HG03460 (cell line): ENCODE measurements around the gene MRGPRG.
"Not testable (repeated sequence)": the region's sequence is repeated elsewhere in the genome, so short reads cannot be mapped to it uniquely, and the experiment has no call there.

ENCODE experiments used
- ATAC-seq: cut with Tn5 transposase; IDR thresholded peaks from one replicate; pipeline ENCODE4 v1.9.1; 2021; ENCODE audit not compliant: unreplicated experiment

The MRGPRG gene

DNA sequence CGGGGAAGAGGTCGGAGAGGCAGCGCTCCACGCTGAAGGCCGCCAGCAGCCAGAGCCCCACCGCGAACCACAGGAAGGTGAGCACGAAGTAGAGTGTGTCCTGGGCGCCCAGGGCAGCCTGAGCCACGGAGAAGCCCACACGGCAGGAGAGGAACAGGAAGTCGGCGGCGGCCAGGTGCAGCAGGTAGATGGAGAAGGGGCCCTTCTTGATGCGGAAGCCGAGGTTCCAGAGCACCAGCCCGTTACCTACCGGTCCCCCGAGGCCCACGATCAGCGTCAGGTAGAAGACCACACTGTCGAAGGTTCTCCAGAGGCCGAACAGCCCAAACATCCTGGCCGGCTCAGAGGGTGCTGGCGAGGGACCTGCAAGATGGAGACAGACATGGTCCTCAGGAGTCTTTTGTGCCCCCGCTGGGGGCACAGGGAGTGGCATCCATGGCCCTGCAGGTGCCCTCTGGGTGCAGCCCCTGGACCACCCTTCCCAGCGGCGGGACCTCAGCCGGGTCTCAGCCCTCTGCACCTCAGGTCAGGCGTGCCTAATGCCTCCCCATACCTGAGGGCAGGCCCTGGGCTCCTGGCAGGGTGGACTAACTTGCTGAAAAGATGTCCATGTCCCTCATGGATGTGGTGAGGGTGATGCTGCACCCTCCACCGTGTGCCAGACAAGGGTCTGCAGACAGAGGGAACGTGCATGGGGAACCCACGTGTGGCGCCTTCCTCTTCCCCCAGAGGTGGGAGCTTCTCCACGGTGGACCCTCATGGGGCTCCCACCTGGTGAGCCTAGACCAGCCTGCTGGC is at the start of gene MRGPRG:
Gene MRGPRG (minus strand): TSS at position 331 of the 798 bp plus-strand sequence. CDS start 0 bp downstream, at position 331.
- no peak for ATAC-seq

DNA sequence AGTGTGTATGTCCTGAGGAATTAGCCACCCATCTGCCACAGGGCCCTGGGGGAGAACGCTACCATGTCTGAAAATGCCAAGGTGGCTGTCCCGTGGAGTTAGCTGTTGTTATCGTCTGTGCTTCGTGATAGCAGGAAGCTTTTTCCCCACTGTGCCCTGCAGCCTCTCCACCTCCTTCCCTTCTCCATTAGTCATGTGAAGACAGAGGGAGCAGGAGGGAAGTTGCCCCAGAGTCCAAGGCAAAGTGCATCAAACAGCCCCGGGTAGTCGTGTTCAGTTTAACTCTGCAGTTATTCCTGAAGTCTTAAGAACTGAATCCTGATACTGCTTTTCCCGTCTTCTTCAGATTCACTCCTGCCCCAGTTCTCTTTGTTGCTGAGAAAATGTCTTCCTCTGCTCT is 43.9 kb upstream of the MRGPRG start:
- ATAC-seq, result not testable (repeated sequence)

GRCh38 chr11:3261831-3262230 is 43.2 kb upstream of the MRGPRG start:
- ATAC-seq, result not testable (repeated sequence)

DNA sequence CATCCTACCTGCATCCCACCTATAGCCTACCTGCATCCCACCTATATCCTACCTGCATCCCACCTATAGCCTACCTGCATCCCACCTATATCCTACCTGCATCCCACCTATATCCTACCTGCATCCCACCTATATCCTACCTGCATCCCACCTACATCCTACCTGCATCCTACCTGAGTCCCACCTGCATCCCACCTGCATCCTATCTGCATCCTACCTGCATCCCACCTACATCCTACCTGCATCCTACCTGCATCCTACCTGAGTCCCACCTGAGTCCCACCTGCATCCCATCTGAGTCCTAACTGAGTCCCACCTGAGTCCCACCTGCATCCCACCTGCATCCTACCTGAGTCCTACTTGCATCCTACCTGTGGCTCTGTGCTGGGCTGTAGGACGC is 38.9 kb upstream of the MRGPRG start:
- not testable (repeated sequence) for ATAC-seq

GRCh38 chr11:3255241-3255640 is 36.6 kb upstream of the MRGPRG start:
- ATAC-seq, result not testable (repeated sequence)

DNA sequence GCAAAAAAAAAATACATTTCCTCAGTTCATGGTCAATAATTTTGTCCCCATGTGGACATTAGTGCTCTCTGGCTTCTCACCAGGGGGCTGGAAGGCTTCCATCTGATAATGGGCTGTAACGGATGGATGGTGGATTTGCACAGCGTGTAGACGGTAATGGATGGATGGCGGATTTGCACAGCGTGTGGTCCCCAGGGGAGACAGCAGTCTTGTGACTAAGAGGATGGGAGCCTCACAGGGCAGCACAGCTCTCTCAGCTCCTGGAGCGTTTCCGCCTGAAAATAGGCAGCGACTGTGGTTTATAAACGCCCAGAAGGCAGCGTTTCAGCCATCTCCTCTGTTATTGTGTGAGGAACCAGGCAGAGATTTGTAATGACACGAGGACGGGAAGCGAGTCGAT is 36.2 kb upstream of the MRGPRG start:
- not testable (repeated sequence) for ATAC-seq

DNA sequence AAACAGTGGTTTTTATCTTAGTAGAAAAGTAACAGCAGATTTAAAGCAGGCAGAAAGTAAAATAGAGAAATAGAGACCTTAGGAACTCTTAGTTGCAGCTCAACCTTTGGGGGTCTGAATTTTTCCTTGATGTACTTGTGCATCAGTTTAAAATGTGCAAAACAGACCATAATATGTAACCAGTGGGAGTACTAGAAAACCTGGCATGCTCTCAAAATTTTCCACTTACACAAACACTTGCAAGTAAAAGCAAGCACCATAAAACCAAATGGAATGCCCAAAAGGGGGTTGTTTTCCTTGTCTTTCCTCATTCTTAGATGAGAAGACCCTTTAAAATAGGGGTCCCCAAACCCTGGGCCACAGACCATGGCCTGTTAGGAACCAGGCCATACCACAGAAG is 26.5 kb upstream of the MRGPRG start:
- no peak for ATAC-seq

DNA sequence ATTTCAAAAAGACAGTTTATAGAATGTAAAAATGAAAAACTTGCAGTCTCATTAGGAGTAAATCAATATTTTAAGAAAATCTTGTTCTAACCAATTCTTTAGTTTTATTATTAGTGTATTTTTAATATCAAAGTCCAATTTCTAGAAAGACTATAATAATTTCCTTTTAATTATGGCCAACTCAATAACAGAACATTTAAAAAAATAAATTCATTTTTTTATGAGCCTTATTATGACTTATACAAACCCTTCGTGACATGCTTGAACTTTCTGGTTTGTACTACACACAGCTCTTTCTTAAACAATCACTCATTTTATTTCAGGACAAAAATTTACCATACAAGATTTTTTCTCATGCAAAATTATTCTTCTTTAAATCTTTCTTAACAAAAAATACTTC is 25.3 kb upstream of the MRGPRG start:
- no peak for ATAC-seq

GRCh38 chr11:3237119-3237518 is 18.5 kb upstream of the MRGPRG start:
- ATAC-seq, result no peak

DNA sequence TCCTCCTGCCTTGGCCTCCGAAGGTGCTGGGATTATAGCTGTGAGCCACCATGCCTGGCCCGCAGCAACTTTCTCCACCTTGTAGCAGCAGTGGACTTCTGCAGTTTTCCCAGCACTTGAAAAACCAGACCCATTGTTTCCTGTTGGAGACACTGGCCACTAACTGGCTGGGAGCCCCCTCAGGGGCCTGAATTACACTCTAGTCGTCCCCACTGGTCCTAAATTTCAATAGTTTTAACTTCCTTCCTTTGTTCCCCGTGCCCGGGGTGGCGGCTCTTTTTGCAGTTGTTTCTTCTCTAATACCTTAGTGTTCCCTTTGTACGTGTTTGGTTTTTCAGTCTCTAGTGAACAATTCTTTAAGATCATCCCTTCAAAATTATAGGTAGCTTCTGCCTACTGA is 16.2 kb upstream of the MRGPRG start:
- no peak for ATAC-seq

GRCh38 chr11:3232956-3233355 is 14.3 kb upstream of the MRGPRG start:
- no peak for ATAC-seq

DNA sequence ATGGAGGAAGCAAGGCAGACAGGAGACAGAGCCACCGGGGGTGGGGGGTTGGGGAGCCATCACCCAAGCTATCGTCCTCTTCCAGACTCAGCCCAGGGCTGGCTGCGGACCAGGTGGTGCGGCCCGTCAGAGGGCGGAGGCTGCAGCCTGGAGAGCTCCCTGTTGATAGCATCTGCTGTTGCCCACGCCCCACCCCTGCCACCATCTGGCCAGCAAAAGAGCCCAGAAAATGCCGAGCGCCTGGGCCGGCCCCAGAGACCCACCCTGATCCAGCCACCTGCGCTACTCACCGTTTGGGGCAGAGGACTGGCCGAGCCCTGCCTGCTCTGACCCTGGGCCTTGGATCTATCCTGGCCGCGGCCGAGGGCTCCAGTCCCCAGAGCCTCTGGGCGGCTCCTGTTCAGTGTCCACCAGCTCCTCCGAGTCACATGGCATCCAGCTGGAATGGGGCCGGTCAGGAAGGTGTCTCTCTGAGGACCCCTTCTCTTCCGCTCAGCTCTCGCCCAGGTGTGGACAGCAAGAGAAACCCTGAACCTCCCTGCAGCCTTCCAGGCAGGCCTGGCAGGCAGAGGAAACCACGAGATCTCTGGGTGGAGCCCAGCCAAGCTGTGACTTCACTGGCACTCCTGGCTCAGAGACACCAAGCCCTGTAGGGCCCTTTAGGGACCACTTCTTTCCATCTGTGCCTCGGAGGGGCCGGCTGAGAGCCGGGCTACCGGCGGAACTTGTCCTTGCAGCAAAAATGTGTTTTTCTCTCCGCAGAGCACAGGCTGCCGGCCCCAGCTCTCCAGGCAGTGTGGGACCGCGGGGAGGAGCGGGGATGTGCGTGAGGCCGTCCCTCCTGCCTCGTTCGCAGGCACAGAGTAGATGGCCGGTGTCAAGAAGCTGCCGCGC is 13.5 kb upstream of the MRGPRG start, which contains the start of gene MRGPRE:
Gene MRGPRE (minus strand): TSS at position 567 of the 894 bp plus-strand sequence. CDS start 3,618 bp downstream, outside the sequence.
- no peak for ATAC-seq

- no peak for ATAC-seq
Measured at GRCh38 chr11:3231550-3231850, 12.9 kb upstream of the MRGPRG start.

DNA sequence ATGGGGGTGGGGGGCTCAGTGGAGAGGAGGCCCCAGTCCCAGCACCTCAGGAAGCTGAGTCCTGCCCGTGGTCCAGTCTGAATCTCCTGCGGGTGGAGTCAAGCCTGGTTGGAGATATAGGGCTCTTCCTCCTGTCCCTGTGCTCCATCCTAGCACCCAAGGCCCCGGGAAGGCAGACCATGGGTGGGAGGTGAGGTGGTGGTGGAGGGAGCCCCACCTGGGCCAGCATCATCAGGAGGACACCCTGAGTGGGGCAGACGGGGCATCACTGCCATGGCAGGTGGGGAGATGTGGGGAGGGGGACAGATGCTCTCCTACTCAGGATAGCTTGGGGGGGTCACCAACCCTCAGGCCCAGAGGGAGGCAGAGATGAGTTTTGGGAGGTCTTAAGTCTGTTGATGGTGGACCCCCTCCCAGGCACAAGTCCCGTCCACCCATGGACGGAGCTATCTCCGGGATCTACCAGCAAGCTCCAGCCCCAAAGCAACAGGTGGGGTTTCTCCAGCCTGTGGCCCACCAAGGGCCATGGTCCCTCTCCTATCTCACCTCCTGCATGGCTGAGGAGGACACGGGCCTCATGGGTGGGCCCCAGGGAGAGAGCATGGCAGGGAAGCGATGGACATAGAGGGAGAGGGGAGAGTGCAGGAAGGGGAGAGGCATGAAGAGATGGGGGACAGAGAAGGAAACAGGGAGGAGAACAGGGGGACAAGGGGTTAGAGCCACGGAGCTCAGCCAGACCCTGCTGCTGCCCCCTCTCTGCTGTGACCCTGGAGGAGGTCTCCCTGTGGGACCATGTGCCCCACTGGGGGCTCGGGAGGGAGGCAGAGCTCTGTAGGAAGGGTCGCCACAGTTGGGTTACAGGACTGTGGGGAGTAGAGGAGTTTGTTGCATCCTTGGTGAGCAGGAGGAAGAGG is 12.3 kb upstream of the MRGPRG start:
- ATAC-seq, result no peak

GRCh38 chr11:3229673-3230630 is 11.3 kb upstream of the MRGPRG start:
- no peak for ATAC-seq

- no peak for ATAC-seq
Measured at GRCh38 chr11:3228445-3228829, 9.8 kb upstream of the MRGPRG start.

GRCh38 chr11:3227568-3228444 is 9.2 kb upstream of the MRGPRG start:
- no peak for ATAC-seq

DNA sequence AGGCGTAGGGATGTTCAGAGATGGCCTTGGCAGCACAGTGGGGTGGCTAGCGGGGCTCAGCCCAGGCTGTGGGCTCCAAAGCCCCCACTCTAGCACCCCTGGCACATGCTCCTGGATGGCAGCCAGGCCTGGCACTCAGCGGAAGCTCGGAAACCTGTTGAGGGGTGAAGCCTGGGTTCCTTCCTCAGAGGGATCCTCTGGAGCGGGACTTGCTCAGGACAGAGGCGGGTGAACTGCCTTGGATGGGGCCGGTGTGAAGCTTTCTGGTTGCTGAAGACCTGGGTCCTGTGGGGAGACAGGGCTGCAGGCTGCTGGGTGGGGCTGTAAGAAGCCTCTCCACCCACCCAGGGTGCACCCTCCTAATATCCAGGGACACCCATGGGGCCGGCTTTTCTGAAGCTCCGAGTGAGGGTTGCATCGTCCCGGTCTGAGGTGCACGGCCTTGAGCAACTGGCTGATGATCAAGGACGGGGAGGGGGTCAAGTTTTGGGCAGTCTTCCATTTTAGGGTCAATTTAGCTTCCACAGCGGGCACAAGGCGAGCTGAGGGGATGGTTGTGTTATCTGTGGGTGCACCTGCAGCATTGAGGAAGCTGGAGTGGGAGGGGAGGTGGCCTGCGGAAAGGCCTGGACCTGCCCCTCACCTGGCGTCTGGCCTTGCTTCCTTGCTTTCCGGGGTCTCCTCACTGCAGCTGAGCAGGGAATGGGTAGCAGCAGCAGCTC is 8.4 kb upstream of the MRGPRG start:
- ATAC-seq, result no peak
